LoVo (cell line): ENCODE data around the gene MAGEA10.
"Not testable (repeated sequence)": the region's sequence is repeated elsewhere in the genome, so short reads cannot be mapped to it uniquely, and the experiment has no call there.

Experiments used
- DNase-seq: peaks from one replicate; pipeline ENCODE4 v3.0.0-alpha.2; 2016; ENCODE audit warnings: low spot score

MAGEA10 gene

GRCh38 chrX:152138388-152138784 lies at the start of gene MAGEA10:
Gene MAGEA10, minus strand, starts transcription at chrX:152138577. Its CDS starts 2,957 bp downstream, at chrX:152135620.
- DNase-seq, result no peak

- no peak for DNase-seq
Measured at GRCh38 chrX:152177497-152178269, 39.3 kb upstream of the MAGEA10 start.

GRCh38 chrX:152177052-152177451 lies 38.7 kb upstream of the MAGEA10 start:
- DNase-seq, result no peak

GRCh38 chrX:152175892-152176291 lies 37.5 kb upstream of the MAGEA10 start:
- not testable (repeated sequence) for DNase-seq

GRCh38 chrX:152173923-152174322 lies 35.5 kb upstream of the MAGEA10 start:
- DNase-seq, result not testable (repeated sequence)

GRCh38 chrX:152170621-152171020 lies 32.2 kb upstream of the MAGEA10 start:
- DNase-seq, result no peak

- DNase-seq, result no peak
Measured at GRCh38 chrX:152165033-152165743, 26.8 kb upstream of the MAGEA10 start.

GRCh38 chrX:152157042-152157441 lies 18.7 kb upstream of the MAGEA10 start:
- DNase-seq, result no peak

- DNase-seq, result no peak
Measured at GRCh38 chrX:152155766-152156310, 17.5 kb upstream of the MAGEA10 start.

- no peak for DNase-seq
Measured at GRCh38 chrX:152154050-152154449, 15.7 kb upstream of the MAGEA10 start.

GRCh38 chrX:152151256-152151655 lies 12.9 kb upstream of the MAGEA10 start:
- DNase-seq, result no peak

- no peak for DNase-seq
Measured at GRCh38 chrX:152149648-152150047, 11.3 kb upstream of the MAGEA10 start.

- no peak for DNase-seq
Measured at GRCh38 chrX:152139589-152139988, 1.2 kb upstream of the MAGEA10 start.

GRCh38 chrX:152137771-152138387 lies 498 bp downstream of the MAGEA10 start:
- no peak for DNase-seq

- no peak for DNase-seq
Measured at GRCh38 chrX:152136312-152136711, 2.1 kb downstream of the MAGEA10 start.

- no peak for DNase-seq
Measured at GRCh38 chrX:152131525-152131924, 6.9 kb downstream of the MAGEA10 start.

GRCh38 chrX:152129069-152129844 lies 9.1 kb downstream of the MAGEA10 start:
- DNase-seq, result not testable (repeated sequence)

- DNase-seq, result no peak
Measured at GRCh38 chrX:152117305-152117704, 21.1 kb downstream of the MAGEA10 start.

GRCh38 chrX:152108527-152108926 lies 29.9 kb downstream of the MAGEA10 start:
- DNase-seq, result no peak

- DNase-seq, result no peak
Measured at GRCh38 chrX:152103866-152104265, 34.5 kb downstream of the MAGEA10 start.

GRCh38 chrX:152086141-152086540 lies 52.2 kb downstream of the MAGEA10 start:
- DNase-seq, result no peak
